Measurements from ENCODE around the gene PDIK1L.
A peak's percentile ranks its signal among the peaks of the same experiment; 100 is the strongest.
"Not testable (repeated sequence)": the region's sequence is repeated elsewhere in the genome, so short reads cannot be mapped to it uniquely, and the experiment has no call there.

The PDIK1L gene

DNA sequence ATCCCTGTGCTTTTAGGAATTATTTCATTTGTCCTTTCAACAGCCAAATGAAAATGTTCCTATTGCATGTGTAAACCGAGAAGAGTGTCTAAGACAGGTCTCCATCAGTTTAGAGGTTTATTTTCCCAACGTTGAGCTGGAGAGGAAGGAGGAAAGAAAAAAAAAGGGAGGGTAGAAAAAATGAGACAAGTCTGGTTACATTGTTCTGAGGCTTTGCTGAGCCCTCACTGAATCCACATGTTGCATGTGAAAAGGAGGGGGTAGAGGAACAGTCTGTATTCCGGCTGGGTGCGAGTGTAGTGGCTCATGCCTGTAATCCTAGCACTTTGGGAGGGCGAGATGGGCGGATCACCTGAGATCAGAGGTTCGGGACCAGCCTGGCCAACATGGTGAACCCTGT, 19.2 kb upstream of the PDIK1L start:
- no peak for DNase-seq

GRCh38 chr1:26093569-26093968, 18.1 kb upstream of the PDIK1L start:
- DNase-seq, result not testable (repeated sequence)

- no peak for DNase-seq
Measured at GRCh38 chr1:26094076-26094669, 17.5 kb upstream of the PDIK1L start.

- DNase-seq, result no peak
Measured at GRCh38 chr1:26094677-26095383, 16.8 kb upstream of the PDIK1L start.

DNA sequence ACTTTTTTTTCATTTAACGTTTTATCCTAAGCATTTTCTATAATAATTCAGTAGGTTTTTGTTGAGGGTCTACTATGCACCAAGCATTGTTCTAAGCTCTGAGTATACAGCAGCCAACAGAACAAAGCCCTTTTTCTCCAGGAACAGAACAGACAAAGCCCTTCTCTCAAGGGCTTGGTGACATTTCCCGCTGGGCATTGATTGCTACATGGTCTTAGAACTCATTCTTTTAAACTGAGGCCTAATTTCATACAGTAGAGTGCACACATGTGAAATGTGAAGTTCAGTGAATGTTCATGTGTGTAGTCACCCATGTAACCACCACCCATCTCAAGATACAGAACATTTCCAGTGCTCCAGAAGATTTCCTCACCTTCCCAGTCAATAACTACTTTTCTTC, 15.2 kb upstream of the PDIK1L start:
- no peak for DNase-seq

GRCh38 chr1:26097696-26098095, 13.9 kb upstream of the PDIK1L start:
- DNase-seq, result no peak

DNA sequence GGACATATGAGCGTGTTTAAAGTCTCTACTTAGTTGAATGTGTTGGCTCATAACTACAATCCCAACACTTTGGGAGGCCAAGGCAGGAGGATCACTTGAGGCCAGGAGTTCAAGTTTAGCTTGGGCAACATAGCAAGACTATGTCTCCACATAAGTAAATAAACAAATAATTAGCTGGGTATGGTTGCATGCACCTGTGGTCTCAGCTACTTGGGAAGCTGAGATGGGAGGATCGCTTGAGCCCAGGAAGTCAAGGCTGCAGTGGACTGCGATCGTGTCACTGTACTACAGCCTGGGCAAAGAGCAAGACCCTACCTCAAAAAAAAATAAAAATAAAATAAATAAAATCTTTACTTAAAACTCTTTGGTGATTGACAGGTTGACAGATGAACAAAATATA, 13.0 kb upstream of the PDIK1L start:
- no peak for DNase-seq

DNA sequence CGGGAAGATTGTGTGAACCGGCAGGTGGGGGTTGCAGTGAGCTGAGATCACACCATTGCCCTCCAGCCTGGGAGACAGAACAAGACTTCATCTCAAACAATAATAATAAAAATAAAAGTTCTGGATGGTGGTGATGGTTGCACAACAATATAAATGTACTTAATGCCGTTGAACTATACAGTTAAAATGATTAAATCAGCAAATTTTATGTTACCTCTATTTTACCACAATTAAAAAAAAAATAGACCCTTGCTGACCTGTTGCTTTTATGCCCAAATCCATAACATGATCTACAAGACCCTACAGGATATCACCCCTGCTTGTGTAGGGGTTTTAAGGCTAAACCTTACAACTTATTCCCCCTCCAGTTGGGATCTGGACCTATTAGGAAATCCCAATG, 11.8 kb upstream of the PDIK1L start:
- DNase-seq, result no peak

DNA sequence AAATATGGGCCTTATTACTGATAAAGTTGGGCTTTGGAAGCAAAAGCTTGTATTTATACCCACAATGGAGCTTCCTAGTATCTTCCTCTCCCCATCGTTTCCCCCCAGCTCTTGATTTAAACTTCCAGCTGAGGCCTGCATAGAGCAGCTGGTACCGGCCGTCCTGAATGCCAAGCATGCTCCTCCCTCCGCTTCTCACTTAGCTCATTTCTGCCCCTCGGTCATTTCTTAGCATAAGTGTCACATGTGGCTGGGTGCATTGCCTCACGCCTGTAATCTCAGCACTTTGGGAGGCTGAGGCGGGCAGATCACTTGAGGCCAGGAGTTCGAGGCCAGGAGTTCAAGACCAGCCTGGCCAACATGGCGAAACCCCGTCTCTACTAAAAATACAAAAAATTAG, 11.4 kb upstream of the PDIK1L start:
- DNase-seq, result not testable (repeated sequence)

- no peak for DNase-seq
Measured at GRCh38 chr1:26102119-26102518, 9.5 kb upstream of the PDIK1L start.

DNA sequence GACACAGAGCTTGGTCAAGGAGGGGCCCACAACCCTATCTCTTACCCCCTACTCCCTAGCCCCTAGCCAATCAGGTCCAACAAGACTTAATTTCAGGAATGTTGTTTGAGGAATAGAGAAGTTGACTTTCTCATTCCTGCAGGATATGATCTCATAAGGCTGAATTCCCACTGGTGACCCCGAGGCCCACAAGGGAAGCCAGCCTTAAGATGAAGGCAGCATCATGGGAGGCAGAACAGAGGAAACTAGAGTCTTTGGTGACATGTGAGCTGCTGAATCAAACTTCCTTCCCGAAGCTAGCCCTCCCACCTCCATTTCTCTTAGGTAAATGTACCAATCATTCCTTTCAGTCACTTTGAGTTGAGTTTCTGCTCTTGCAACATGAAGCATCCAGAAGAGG, 9.1 kb upstream of the PDIK1L start:
- DNase-seq, result no peak

DNA sequence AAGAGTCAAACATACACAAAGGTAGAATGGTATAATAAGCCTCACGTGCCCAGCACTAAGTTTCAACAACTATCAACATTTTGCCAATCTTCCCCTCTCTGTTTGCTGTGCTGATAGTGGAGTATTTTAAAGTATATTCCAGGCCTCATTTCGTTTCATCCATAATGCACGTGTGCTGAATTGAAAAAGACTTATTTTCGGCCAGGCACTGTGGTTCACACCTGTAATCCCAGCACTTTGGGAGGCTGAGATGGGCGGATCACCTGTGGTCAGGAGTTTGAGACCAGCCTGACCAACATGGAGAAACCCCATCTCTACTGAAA, 6.4 kb upstream of the PDIK1L start:
- not testable (repeated sequence) for DNase-seq

GRCh38 chr1:26109229-26110164, 2.1 kb upstream of the PDIK1L start:
- DNase-seq, result no peak

DNA sequence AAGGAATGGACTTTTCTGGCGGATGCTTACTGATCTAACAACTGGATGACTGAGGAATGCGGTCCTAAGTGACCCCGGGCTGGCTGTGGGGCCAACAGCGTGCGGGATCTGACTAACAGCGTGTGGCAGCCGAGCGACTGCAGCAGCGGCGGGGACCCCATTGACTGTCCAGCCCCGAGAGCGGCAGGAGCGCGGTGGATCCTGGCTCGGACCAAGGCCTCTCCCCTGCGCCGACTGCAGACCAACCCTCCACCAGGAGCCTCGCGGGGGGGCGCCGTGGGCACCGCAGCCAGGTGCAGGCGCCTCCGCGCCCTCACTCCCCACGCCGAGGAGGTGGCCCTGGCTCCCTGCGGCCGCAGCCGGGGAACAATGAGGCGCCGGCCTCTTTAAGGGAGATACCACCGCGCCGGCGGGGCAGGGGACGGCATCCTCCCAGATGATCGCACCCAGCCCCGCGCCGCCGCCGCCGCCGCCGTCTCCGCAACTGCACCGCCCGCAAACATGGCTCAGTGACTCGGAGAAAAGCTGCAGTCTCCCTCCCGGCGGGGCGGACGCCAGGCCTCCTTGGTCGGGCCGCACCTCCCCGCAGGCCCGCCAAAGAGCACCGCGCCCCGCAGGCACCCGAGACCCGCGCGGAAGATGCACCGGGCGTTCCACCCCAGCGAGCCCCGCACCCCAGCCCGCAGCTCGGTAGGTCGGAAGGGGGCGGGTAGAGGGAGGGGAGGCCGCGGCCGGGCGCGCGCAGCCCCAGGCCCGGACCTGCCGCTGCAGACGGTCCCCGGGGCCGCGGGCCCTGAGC, 694 bp upstream of the PDIK1L start:
- DNase-seq, result peak; percentile 71

DNA sequence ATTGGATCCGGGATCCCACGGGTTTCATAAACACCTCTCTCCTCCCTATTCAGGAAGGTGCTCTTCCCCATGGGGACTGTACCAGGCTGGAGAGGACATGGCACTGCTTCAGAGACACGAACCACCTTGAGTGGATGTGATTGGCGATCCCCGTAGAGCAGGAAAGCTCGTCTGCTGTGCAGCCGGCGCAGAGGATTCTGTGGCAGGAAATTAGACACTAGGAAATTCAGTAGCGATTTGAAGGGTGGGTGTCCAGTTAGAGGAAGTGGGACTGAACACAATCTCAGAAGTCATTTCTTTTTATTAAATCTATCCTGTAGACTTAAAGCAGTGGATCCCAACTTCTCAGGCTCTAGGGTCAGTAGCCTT, 767 bp downstream of the PDIK1L start:
- no peak for DNase-seq

DNA sequence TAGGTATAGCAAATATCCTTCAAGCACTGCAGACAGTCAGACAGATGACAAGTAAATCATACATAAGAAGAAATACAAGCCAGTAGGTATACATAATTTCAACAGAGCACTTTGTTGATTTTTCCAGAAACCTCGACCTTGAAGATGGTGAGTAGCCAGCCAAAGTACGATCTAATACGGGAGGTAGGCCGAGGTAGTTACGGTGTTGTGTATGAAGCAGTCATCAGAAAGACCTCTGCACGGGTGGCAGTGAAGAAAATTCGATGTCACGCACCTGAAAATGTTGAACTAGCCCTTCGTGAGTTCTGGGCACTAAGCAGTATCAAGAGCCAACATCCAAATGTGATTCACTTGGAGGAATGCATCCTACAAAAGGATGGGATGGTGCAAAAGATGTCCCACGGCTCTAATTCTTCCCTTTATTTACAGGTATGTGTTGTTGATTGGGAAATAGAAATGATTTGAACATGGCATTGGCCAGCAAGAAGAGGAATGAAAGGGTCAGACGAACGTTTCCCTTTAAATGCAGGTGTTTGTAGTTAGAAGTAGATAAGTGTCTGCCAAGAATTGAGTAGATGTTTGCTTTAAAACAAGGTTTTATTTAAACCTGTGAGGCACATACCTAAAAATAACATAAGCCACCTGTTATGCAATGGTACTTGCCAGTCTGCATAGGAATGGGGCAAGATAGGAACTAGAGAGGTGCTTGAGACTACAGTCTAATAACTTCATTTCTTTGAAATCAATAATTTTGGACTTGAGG, 2.7 kb downstream of the PDIK1L start:
- DNase-seq, result no peak

GRCh38 chr1:26119892-26120608, 8.4 kb downstream of the PDIK1L start:
- DNase-seq, result no peak

DNA sequence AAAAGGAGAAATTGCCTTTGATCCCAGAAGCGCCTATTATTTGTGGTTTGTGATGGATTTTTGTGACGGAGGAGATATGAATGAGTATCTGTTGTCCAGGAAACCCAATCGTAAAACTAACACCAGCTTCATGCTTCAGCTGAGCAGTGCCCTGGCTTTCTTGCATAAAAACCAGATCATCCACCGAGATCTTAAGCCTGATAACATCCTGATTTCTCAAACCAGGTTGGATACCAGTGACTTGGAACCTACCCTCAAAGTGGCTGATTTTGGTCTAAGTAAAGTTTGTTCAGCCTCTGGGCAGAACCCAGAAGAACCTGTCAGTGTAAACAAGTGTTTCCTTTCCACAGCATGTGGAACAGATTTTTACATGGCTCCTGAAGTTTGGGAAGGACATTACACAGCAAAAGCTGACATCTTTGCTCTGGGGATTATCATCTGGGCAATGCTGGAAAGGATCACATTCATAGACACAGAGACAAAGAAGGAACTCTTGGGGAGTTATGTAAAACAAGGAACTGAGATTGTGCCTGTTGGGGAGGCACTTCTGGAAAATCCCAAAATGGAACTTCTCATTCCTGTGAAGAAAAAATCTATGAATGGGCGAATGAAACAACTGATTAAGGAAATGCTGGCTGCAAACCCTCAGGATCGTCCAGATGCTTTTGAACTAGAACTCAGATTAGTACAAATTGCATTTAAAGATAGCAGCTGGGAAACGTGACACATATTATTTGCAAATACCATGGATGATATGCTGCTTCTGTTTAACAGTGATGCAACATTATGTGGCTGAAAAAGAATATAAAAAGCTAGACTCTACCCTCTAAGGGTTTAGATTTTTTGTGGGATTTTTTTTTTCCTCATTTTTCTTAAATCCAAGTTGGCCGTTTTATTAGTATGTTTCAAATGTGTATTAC, 10.5 kb downstream of the PDIK1L start:
- DNase-seq, result no peak

GRCh38 chr1:26122988-26123973, 11.7 kb downstream of the PDIK1L start:
- no peak for DNase-seq
